CD1c-positive myeloid dendritic cell (primary cell): ENCODE measurements around the gene STX3.

Experiments
- DNase-seq: peaks from one replicate; pipeline ENCODE4 v3.0.0-alpha.2; 2016; ENCODE audit errors: extremely low spot score

The STX3 gene

GRCh38 chr11:59754859-59755700 is at the start of gene STX3:
TSS of gene STX3 (plus strand) at chr11:59755376. CDS start at chr11:59755606, 230 bp downstream.
- peak; percentile 82 for DNase-seq

- no peak for DNase-seq
Measured at GRCh38 chr11:59706518-59707285, 48.5 kb upstream of the STX3 start.

GRCh38 chr11:59707371-59707770 is 47.8 kb upstream of the STX3 start:
- no peak for DNase-seq

GRCh38 chr11:59708537-59708936 is 46.6 kb upstream of the STX3 start:
- DNase-seq, result no peak

- no peak for DNase-seq
Measured at GRCh38 chr11:59710136-59710847, 44.9 kb upstream of the STX3 start.

GRCh38 chr11:59713745-59714144 is 41.4 kb upstream of the STX3 start, which contains the start of gene OR10V1:
TSS of gene OR10V1 (minus strand) at chr11:59713845. CDS start at chr11:59713845, 0 bp downstream.
- no peak for DNase-seq

- DNase-seq, result no peak
Measured at GRCh38 chr11:59716051-59716450, 39.1 kb upstream of the STX3 start.

- DNase-seq, result no peak
Measured at GRCh38 chr11:59719556-59719955, 35.6 kb upstream of the STX3 start.

- no peak for DNase-seq
Measured at GRCh38 chr11:59724066-59724465, 31.1 kb upstream of the STX3 start.

- DNase-seq, result no peak
Measured at GRCh38 chr11:59727426-59727825, 27.8 kb upstream of the STX3 start.

GRCh38 chr11:59728154-59728553 is 27.0 kb upstream of the STX3 start:
- no peak for DNase-seq

GRCh38 chr11:59728913-59729312 is 26.3 kb upstream of the STX3 start:
- peak; percentile 15 for DNase-seq

- no peak for DNase-seq
Measured at GRCh38 chr11:59729834-59730233, 25.3 kb upstream of the STX3 start.

- no peak for DNase-seq
Measured at GRCh38 chr11:59730896-59731565, 24.1 kb upstream of the STX3 start.

- DNase-seq, result no peak
Measured at GRCh38 chr11:59746111-59746510, 9.1 kb upstream of the STX3 start.

GRCh38 chr11:59753650-59754493 is 1.3 kb upstream of the STX3 start:
- DNase-seq, result peak; percentile 91

- DNase-seq, result peak; percentile 42
Measured at GRCh38 chr11:59754494-59754858, 700 bp upstream of the STX3 start.

- DNase-seq, result peak; percentile 78
Measured at GRCh38 chr11:59755701-59756557, 753 bp downstream of the STX3 start.

- no peak for DNase-seq
Measured at GRCh38 chr11:59756558-59756840, 1.3 kb downstream of the STX3 start.

GRCh38 chr11:59756845-59757244 is 1.7 kb downstream of the STX3 start:
- peak; percentile 21 for DNase-seq
